ENCODE data around the gene DALRD3. TPM values are rescaled to one million over a fixed set of nuclear protein-coding genes. Genes with fewer than 3 reads are reported as not detected.
"Not testable (repeated sequence)": the region's sequence is repeated elsewhere in the genome, so short reads cannot be mapped to it uniquely, and the experiment has no call there.

The DALRD3 gene
- total and polyA plus RNA-seq, 2 experiments from 2014 or later, result 54.6 to 78.0 TPM

DNA sequence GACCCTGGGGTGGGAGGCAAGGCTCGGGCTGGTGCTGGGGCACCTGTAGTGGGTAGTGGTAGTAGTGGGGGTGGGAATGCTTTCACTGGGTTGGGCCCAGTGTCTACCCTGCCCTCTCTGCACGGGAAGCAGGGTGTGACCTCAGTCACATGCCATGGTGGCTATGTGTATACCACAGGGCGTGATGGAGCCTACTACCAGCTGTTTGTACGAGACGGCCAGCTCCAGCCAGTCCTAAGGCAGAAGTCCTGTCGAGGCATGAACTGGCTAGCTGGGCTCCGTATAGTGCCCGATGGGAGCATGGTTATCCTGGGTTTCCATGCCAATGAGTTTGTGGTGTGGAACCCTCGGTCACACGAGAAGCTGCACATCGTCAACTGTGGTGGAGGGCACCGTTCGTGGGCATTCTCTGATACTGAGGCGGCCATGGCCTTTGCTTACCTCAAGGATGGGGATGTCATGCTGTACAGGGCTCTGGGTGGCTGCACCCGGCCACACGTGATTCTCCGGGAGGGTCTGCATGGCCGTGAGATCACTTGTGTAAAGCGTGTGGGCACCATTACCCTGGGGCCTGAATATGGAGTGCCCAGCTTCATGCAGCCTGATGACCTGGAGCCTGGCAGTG lies 5.2 kb downstream of the DALRD3 start:
- peaks cover 5% of the 10 kb centered on the region for H3K4me1 ChIP-seq (ENCODE audit: low read depth)
- H3K9me3 ChIP-seq (ENCODE audit: low read depth), result no peaks in the 10 kb centered on the region
- TF ChIP-seq, protein P1, sequence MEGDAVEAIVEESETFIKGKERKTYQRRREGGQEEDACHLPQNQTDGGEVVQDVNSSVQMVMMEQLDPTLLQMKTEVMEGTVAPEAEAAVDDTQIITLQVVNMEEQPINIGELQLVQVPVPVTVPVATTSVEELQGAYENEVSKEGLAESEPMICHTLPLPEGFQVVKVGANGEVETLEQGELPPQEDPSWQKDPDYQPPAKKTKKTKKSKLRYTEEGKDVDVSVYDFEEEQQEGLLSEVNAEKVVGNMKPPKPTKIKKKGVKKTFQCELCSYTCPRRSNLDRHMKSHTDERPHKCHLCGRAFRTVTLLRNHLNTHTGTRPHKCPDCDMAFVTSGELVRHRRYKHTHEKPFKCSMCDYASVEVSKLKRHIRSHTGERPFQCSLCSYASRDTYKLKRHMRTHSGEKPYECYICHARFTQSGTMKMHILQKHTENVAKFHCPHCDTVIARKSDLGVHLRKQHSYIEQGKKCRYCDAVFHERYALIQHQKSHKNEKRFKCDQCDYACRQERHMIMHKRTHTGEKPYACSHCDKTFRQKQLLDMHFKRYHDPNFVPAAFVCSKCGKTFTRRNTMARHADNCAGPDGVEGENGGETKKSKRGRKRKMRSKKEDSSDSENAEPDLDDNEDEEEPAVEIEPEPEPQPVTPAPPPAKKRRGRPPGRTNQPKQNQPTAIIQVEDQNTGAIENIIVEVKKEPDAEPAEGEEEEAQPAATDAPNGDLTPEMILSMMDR (IDR thresholded peaks at IDR 0.05; ENCODE audit: low read depth, low read length), result no peak
- no peak overlapping the region for H3K4me3 ChIP-seq
- no peaks in the 10 kb centered on the region for H3K27me3 ChIP-seq
- peak overlapping the region; percentile 72 for H3K27ac ChIP-seq
- DNase-seq (ENCODE audit: low read depth in 1 of 2, low spot score in 1 of 2), result no peak
- peaks cover 38% of the 10 kb centered on the region for H3K36me3 ChIP-seq

DNA sequence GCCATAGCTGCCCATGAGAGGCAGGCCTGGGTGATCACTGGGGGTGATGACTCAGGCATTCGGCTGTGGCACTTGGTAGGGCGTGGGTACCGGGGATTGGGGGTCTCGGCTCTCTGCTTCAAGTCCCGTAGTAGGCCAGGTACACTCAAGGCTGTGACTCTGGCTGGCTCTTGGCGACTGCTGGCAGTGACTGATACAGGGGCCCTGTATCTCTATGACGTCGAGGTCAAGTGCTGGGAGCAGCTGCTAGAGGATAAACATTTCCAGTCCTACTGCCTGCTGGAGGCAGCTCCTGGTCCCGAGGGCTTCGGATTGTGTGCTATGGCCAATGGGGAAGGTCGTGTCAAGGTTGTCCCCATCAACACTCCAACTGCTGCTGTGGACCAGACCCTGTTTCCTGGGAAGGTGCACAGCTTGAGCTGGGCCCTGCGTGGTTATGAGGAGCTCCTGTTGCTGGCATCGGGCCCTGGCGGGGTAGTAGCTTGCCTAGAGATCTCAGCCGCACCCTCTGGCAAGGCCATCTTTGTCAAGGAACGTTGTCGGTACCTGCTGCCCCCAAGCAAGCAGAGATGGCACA lies 5.9 kb downstream of the DALRD3 start:
- no peaks in the 10 kb centered on the region for H3K9me3 ChIP-seq (ENCODE audit: low read depth)
- peak overlapping the region; percentile 72 for H3K27ac ChIP-seq
- peaks cover 3% of the 10 kb centered on the region for H3K4me1 ChIP-seq (ENCODE audit: low read depth)
- peak in 1 of 2 donors; percentile 58 for DNase-seq (ENCODE audit: low read depth in 1 of 2, low spot score in 1 of 2)
- H3K27me3 ChIP-seq, result no peaks in the 10 kb centered on the region
- no peak overlapping the region for H3K4me3 ChIP-seq
- peaks cover 38% of the 10 kb centered on the region for H3K36me3 ChIP-seq
- TF ChIP-seq, protein P1 (IDR thresholded peaks at IDR 0.05; ENCODE audit: low read depth, low read length), result no peak

DNA sequence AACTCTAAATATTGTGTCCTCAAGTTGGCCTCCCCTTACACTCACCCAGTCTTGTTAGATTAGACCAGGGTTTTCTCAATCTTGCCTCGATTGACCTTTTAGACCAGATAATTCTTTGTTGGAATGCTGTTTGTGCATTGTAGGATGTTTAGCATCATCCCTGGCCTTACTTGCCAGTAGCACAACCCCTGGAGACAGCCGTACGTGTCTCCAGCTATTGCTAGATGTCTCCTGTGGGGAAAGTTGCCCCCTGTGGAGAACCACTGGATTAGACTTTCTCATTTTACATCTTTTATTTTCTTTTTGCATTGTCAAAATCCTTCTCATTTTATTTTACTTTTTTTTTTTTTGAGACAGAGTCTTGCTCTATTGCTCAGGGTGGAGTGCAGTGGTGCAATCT lies 9.0 kb downstream of the DALRD3 start:
- H3K27me3 ChIP-seq, result no peaks in the 10 kb centered on the region
- TF ChIP-seq, protein P1 (IDR thresholded peaks at IDR 0.05; ENCODE audit: low read depth, low read length), result no peak
- H3K9me3 ChIP-seq (ENCODE audit: low read depth), result no peaks in the 10 kb centered on the region
- H3K27ac ChIP-seq, result no peak overlapping the region
- H3K4me1 ChIP-seq (ENCODE audit: low read depth), result no peaks in the 10 kb centered on the region
- DNase-seq (ENCODE audit: low read depth in 1 of 2, low spot score in 1 of 2), result no peak
- no peak overlapping the region for H3K4me3 ChIP-seq
- peaks cover 17% of the 10 kb centered on the region for H3K36me3 ChIP-seq

DNA sequence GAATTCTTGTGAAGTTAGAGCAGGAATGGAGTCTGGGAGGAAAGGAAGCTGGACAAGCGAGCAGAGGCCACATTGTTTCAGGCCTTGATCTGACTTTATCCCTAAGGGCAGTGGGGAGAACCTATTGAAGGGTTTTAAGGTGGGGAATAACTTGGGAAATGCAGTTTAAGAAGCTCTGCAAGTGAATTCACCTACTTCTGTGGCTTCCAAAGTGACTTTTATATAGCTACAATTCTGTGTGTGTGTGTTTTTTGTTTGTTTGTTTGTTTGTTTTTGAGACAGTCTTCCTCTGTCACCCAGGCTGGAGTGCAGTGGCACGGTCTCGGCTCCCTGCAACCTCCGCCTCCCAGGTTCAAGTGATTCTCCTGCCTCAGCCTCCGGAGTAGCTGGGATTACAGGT lies 9.8 kb downstream of the DALRD3 start:
- not testable (repeated sequence) for DNase-seq (ENCODE audit: low read depth in 1 of 2, low spot score in 1 of 2); H3K4me3 ChIP-seq; H3K4me1 ChIP-seq (ENCODE audit: low read depth); H3K27me3 ChIP-seq; H3K9me3 ChIP-seq (ENCODE audit: low read depth)
- Histone ChIP-seq H3K27ac (peak overlapping the region; percentile 62), H3K36me3 (peaks cover 11% of the 10 kb centered on the region)

DNA sequence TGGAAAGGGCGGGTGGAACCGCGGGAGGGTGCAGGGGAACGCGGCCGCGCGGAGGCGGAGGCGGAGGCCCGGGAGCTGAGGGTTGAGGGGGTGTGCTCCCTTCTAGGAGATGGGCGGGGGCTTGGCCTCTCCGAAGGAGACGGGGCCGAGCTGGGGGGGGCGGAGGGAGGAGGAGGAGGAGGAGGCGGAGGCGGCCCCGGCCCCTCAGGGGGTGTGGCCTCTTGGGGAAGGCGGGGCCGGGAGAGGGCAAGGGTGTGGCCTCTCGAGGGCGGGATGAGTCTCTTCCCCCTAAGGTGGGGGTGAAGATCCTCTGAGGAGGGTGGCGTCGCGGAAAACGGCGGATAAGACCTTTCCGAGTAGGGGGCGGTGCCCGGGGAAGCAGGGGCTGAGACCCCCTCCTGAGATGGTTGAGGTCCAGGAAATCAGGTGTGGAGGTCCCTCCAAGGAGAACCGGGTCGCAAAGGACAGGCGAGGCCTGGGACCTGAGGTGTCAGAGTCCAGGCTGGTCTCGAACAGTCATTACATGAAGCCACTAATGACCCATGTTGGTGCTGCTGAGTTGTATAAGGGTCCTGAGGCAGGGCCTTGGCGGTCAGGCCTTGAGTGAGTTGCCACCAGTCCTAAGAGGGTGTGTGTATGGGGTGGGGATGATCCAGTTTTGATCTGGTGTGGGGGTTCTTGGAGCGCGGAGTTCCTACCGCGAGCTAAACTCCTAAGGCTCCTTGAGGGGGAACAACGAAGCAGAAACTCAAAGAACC lies 10.4 kb downstream of the DALRD3 start:
- Histone ChIP-seq H3K27me3 (no peaks in the 10 kb centered on the region), H3K9me3 (ENCODE audit: low read depth) (no peaks in the 10 kb centered on the region), H3K27ac (peak overlapping the region; percentile 94), H3K4me3 (peak overlapping the region; percentile 84), H3K4me1 (ENCODE audit: low read depth) (no peaks in the 10 kb centered on the region), H3K36me3 (peaks cover 4% of the 10 kb centered on the region)
- TF ChIP-seq, protein P1 (IDR thresholded peaks at IDR 0.05; ENCODE audit: low read depth, low read length), result no peak
- peak; percentile 88 to 92 for DNase-seq (ENCODE audit: low read depth in 1 of 2, low spot score in 1 of 2)

Data from cardiac muscle cell (in vitro differentiated cells and primary cell).